ENCODE measurements around the gene MICA.
"Not testable (repeated sequence)": the region's sequence is repeated elsewhere in the genome, so short reads cannot be mapped to it uniquely, and the experiment has no call there.

The MICA gene

DNA sequence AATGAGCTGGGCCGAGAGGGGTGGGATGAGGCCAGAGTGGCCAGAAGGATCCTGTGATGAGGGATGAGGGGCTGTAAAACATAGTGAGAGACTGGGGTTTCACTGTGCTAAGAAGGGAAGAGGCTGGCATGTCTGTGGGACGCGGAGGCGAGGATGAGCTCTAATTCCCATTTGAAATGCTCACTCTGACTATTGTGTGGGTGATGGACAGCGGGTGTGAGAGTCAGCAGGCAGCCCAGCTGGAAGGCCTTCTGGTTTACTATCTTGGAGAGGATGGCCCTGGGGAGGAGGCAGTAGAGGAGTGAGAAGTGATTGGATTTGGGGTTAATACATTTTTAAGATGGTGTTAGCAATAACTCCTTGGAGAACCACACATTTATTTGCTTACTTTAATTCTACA, 9.5 kb upstream of the MICA start:
- no peak for DNase-seq (ENCODE audit: low read depth, low spot score)
- TF ChIP-seq, protein P1, sequence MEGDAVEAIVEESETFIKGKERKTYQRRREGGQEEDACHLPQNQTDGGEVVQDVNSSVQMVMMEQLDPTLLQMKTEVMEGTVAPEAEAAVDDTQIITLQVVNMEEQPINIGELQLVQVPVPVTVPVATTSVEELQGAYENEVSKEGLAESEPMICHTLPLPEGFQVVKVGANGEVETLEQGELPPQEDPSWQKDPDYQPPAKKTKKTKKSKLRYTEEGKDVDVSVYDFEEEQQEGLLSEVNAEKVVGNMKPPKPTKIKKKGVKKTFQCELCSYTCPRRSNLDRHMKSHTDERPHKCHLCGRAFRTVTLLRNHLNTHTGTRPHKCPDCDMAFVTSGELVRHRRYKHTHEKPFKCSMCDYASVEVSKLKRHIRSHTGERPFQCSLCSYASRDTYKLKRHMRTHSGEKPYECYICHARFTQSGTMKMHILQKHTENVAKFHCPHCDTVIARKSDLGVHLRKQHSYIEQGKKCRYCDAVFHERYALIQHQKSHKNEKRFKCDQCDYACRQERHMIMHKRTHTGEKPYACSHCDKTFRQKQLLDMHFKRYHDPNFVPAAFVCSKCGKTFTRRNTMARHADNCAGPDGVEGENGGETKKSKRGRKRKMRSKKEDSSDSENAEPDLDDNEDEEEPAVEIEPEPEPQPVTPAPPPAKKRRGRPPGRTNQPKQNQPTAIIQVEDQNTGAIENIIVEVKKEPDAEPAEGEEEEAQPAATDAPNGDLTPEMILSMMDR (IDR thresholded peaks at IDR 0.05; ENCODE audit: low read depth, low read length): no peak
- in situ Hi-C loops (cut with HindIII; ENCODE audit: low sequenced_read_pairs): no loop called here
- no peak overlapping the region for H3K4me3 ChIP-seq (ENCODE audit: low read depth, low read length)

DNA sequence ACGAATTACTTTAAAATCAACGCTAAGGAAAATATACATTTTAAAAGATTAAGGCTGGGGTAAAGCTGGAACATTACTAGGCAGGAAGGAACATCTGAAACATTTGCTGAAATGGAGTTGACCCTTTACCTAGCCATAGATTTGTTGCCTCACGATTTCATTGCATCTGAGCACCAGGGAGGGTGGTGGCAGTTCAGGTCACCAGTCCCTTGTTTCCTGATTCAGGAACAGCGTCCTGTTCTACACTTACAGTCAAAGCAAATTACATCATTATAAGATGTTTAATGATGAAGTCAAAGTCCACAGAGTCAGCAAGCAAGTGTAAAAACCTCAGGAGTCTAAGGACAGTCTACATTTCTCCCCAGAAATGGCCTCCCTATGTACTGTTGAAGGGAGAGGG, 9.0 kb upstream of the MICA start:
- in situ Hi-C loops (cut with HindIII; ENCODE audit: low sequenced_read_pairs): no loop called here
- no peak for DNase-seq (ENCODE audit: low read depth, low spot score)
- TF ChIP-seq, protein P1 (IDR thresholded peaks at IDR 0.05; ENCODE audit: low read depth, low read length): no peak
- no peak overlapping the region for H3K4me3 ChIP-seq (ENCODE audit: low read depth, low read length)

DNA sequence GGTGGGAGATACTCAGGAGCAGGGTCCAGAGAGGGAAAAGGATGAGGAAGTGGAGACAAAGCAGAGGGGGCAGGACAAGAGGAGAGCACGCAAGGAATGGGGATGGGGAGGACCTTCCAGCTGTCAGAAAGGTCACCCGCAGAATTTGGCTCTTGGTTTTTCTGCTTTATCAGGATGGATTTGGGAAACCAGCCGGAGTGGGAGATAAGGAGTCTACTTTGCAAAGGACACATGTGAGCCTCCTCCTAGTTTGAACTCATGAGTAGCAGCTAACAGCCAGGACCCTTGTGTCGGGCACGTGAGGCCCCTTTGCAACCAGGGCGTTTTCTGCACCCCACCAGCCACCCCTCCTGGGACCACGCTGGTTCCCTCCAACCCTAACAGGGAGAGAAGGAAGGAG, 7.6 kb upstream of the MICA start:
- in situ Hi-C loops (cut with HindIII; ENCODE audit: low sequenced_read_pairs): no loop called here
- no peak for DNase-seq (ENCODE audit: low read depth, low spot score)
- TF ChIP-seq, protein P1 (IDR thresholded peaks at IDR 0.05; ENCODE audit: low read depth, low read length): no peak
- H3K4me3 ChIP-seq (ENCODE audit: low read depth, low read length): no peak overlapping the region

DNA sequence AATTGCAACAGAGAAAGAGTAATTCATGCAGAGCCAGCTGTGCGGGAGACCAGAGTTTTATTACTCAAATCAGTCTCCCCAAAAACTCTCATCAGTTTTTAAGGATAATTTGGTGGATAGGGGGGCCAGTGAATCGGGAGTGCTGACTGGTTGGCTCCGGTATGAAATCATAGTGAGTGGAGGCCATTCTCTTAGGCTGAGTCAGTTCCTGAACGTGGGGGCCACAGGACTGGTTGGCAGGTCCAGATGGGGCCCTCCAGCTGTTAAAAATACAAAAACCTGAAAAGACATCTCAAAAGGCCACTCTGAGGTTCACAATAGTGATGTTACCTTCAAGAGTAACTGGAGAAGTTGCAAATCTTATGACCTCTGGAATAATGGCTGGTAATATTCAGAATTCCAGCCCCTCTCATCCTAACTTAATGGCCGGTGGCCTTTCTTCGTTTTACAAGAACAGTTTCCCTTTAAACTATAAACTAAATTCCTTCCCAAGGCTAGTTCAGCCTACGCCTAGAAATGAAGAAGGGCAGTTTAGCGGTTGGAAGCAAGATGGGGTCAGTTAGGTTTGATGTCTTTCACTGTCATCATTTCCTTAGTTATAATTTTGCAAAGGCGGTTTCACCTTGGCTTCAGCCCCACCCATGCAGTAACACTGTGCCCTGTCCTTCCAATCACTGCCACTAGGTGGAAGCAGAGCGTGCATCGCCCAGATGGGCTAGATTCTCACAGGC, 6.8 kb upstream of the MICA start:
- H3K4me3 ChIP-seq (ENCODE audit: low read depth, low read length): no peak overlapping the region
- DNase-seq (ENCODE audit: low read depth, low spot score): peak; percentile 65
- TF ChIP-seq, protein P1 (IDR thresholded peaks at IDR 0.05; ENCODE audit: low read depth, low read length): peak; percentile 82
- in situ Hi-C loops (cut with HindIII; ENCODE audit: low sequenced_read_pairs): no loop called here

DNA sequence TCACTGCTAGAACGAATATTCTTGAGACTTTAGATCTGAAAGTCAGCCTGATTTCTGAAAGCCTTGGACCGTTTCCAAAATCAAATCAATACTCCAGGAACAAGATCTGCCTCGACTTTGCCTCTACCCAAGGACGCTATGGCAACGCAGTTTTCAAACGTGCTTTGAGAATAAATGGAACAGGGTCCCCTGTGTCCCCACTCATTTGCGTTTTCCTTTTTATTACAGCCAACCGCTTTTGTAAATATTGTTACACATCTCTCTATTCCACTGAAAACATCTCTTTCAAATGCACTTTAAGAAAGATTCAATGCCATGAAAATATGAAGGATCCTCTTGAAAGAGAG, 6.3 kb upstream of the MICA start:
- in situ Hi-C loops (cut with HindIII; ENCODE audit: low sequenced_read_pairs); H3K4me3 ChIP-seq (ENCODE audit: low read depth, low read length); DNase-seq (ENCODE audit: low read depth, low spot score): not testable (repeated sequence)

DNA sequence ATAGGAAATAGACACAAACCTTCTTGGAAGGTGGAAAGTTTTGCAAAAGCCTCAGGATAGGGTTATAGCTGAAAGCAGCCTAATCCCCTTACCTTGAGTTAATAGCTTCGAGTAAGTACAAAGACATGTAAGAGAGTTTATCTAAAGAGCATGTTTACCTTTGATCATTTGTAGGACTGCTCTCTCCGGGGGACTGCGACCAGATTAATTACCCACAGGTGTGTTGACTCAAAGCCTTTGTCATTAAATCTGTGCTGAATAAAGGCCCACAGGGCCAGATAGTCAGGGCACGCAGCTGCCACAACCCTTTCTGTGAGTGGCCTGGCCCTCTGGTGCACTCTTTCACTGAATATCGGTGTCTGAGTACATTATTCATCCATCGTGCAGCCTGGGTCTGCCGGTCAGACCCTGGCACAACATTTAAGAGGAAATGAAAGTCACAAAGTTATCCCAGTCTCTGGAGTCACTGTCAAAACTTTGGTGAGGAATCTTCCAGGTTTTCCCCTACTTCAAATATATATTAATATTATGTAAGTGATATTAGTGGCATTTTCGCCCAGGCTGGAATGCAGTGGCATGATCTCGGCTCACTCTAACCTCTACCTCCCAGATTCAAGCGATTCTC, 5.4 kb upstream of the MICA start:
- TF ChIP-seq, protein P1 (IDR thresholded peaks at IDR 0.05; ENCODE audit: low read depth, low read length): no peak
- in situ Hi-C loops (cut with HindIII; ENCODE audit: low sequenced_read_pairs): no loop called here
- no peak for DNase-seq (ENCODE audit: low read depth, low spot score)
- no peak overlapping the region for H3K4me3 ChIP-seq (ENCODE audit: low read depth, low read length)

Measured in astrocyte of the spinal cord (primary cell).